RWPE1 (cell line): Measurements from ENCODE around the gene IMPA2.
A peak's percentile ranks its signal among the peaks of the same experiment; 100 is the strongest.
"Not testable (repeated sequence)": the region's sequence is repeated elsewhere in the genome, so short reads cannot be mapped to it uniquely, and the experiment has no call there.

ENCODE experiments used
- CTCF ChIA-PET: fragments of 350-600 bp; sonication (Branson Sonifier 250); formaldehyde crosslinking; extraction: SDS; loops from one replicate; lab custom pipeline; 2021; lab: Yijun Ruan, JAX
- POLR2A ChIA-PET: fragments of 400-600 bp; formaldehyde crosslinking; extraction: SDS; loops from one replicate; lab custom pipeline; 2020; ENCODE audit warnings: antibody characterized with exemption; ENCODE audit not compliant: low non-redundant PET; lab: Yijun Ruan, JAX
- DNase-seq: peaks from one replicate; pipeline ENCODE4 v3.0.0; 2012; ENCODE audit warnings: low spot score
- H3K27ac ChIP-seq: fragments of 450-650 bp; 2 replicates; pipeline ENCODE4 v1.5.1; 2017
- TF ChIP-seq, protein P1 (sequence below): fragments of 450-650 bp; conservative IDR thresholded peaks from 2 replicates; pipeline ENCODE4 v1.5.1; 2017; ENCODE audit warnings: low read depth, mild to moderate bottlenecking

Gene IMPA2

GRCh38 chr18:12038082-12038638, 56.9 kb downstream of the IMPA2 start:
- TF ChIP-seq, protein P1, sequence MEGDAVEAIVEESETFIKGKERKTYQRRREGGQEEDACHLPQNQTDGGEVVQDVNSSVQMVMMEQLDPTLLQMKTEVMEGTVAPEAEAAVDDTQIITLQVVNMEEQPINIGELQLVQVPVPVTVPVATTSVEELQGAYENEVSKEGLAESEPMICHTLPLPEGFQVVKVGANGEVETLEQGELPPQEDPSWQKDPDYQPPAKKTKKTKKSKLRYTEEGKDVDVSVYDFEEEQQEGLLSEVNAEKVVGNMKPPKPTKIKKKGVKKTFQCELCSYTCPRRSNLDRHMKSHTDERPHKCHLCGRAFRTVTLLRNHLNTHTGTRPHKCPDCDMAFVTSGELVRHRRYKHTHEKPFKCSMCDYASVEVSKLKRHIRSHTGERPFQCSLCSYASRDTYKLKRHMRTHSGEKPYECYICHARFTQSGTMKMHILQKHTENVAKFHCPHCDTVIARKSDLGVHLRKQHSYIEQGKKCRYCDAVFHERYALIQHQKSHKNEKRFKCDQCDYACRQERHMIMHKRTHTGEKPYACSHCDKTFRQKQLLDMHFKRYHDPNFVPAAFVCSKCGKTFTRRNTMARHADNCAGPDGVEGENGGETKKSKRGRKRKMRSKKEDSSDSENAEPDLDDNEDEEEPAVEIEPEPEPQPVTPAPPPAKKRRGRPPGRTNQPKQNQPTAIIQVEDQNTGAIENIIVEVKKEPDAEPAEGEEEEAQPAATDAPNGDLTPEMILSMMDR = no peak
- ChIA-PET POLR2A (no interaction called here), CTCF (interaction anchor here (0.6 to 2.6 kb wide), 21 partner anchors 10 to 1337 kb away, joined by 3 to 30 read pairs (median 5); no protein-coding TSS in a partner anchor)
- no peak for DNase-seq
- H3K27ac ChIP-seq = peak overlapping the region; percentile 54

DNA sequence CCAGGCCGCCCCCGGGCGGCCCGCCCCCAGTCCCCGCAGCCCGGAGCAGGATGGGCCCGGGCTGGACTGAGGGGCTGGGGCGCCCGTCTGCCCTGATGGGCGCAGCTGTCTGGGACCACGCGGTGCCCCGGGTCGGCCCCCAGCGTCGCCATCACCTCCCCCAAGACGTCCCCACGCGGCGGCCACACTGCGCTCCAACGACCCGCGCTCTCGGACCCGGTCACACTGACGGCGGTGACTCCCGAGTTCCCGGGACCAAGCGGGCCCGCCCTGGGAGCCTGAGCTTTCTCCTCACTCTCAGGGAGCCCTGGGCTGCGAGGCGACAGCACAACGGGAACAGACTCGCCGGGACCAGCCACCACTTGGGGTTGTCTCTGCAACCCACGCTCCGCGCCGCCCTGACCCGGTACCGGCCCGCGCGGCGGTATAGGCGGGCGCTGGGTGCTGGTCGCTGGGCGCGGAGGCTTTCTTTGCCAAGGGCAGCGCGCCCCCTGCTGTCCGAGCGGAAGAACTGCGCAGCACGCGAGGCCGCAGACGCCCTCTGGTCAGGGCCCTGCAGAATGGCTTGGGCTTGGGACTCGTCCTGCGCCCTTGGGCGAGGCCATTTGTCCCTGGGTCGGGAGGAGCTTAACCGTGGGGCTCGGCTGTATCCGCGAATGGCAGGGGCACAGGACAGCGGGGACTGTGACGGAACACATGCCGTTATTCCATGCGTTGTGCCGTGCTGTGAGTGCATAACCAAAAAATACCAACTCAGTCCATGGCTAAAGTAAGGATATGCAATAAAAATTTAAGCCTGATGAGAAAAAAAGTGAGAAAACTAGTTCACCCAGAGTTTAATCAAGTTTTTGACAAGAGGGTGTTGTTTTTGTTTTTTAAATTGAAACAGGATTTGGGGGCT, 57.6 kb downstream of the IMPA2 start:
- CTCF ChIA-PET = interaction anchor here (0.5 to 2.6 kb wide), 26 partner anchors 10 to 1336 kb away, joined by 3 to 30 read pairs (median 4); no protein-coding TSS in a partner anchor

DNA sequence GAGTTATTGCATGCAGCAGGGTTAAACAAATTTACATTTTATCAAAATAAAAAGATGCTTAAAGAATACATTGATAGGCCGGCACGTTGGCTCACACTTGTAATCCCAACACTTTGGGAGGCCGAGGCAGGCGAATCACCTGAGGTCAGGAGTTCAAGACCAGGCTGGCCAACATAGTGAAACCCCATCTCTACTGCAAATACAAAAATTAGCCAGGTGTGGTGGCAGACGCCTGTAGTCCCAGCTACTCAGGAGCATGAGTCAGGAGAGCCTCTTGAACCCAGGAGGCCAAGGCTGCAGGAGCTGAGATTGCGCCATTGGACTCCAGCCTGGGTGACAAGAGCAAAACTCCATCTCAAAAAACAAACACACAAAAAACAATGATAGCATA, 58.2 kb downstream of the IMPA2 start:
- CTCF ChIA-PET = interaction anchor here (0.5 to 2.6 kb wide), 11 partner anchors 10 to 289 kb away, joined by 3 to 30 read pairs (median 5); no protein-coding TSS in a partner anchor
- H3K27ac ChIP-seq, POLR2A ChIA-PET, DNase-seq: not testable (repeated sequence)

More for the DNA sequence above, 57.6 kb downstream of the IMPA2 start:
- TF ChIP-seq, protein P1 = peak; percentile 95
- peak overlapping the region; percentile 54 for H3K27ac ChIP-seq
- POLR2A ChIA-PET = no interaction called here
- peak; percentile 63 for DNase-seq

GRCh38 chr18:12041561-12041960, 60.3 kb downstream of the IMPA2 start:
- H3K27ac ChIP-seq = no peak overlapping the region
- POLR2A ChIA-PET = no interaction called here
- peak; percentile 31 for DNase-seq
- CTCF ChIA-PET = interaction anchor here (0.7 to 1.3 kb wide), 2 partner anchors 12 to 104 kb away, joined by 3 read pairs; no protein-coding TSS in a partner anchor
- TF ChIP-seq, protein P1 = no peak

DNA sequence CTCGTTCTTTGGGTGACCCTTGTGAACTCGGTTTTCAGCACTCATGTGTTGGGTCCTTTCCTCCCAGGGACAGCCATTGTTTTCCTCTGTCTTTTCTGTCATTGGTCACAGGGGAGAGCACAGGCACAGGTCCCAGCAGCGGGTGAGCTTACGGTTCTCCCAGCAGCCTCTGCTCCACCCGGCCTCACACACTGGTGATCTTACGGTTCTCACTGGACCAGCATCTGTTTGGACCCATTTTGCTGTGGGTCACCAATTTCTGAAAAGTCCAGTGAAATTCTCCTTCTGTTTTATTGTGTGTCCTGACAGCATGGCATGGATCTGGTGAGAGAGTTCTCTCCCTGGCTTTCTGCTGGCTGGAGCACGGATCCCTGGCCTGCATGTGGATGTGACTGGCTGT, 62.5 kb downstream of the IMPA2 start:
- no peak overlapping the region for H3K27ac ChIP-seq
- CTCF ChIA-PET = no interaction called here
- TF ChIP-seq, protein P1 = no peak
- DNase-seq = no peak
- POLR2A ChIA-PET = no interaction called here

DNA sequence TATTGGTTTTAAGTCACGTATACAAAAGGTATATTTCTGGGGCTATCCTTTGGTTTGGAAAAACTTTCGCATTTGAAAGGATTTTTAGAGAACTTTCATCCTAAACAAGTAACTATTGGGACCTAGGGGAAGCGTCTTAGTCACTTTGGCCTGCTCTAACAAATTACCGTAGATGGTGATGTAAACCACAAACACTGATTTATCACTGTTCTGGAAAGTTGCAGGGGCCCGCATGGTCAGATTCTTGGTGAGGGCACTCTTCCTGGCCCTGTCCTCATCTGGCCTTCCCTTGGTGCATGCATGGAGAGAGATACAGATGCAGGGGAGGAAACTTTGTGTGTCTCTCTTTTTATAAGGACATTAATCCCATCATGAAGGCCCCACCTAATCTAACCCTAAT, 63.3 kb downstream of the IMPA2 start:
- TF ChIP-seq, protein P1 = no peak
- CTCF ChIA-PET = no interaction called here
- H3K27ac ChIP-seq = no peak overlapping the region
- DNase-seq = no peak
- POLR2A ChIA-PET = no interaction called here
